GM23338 (cell line): ENCODE measurements around the gene APOL3. TPM values are rescaled to one million over a fixed set of nuclear protein-coding genes. Genes with fewer than 3 reads are reported as not detected.
A peak's percentile ranks its signal among the peaks of the same experiment; 100 is the strongest.
"Not testable (repeated sequence)": the region's sequence is repeated elsewhere in the genome, so short reads cannot be mapped to it uniquely, and the experiment has no call there.

ENCODE experiments used
- ATAC-seq: fragments of 200-7000 bp; cut with Tn5 transposase; 3 replicates; pipeline ENCODE4 v1.9.1; 2020
- DNase-seq: peaks from one replicate; pipeline ENCODE4 v3.0.0-alpha.2; 2015; ENCODE audit warnings: low spot score
- H2AFZ ChIP-seq: fragments of 200-600 bp; sonication (generic); 2 replicates; pipeline ENCODE4 v1.8.0; 2016; ENCODE audit warnings: antibody characterized with exemption, mild to moderate bottlenecking, moderate library complexity
- H3F3A ChIP-seq: fragments of 200-600 bp; sonication (generic); replicated peaks from 2 replicates; pipeline ENCODE4 v1.8.0; 2017; ENCODE audit warnings: antibody characterized with exemption, mixed run types, low read depth
- H3K27ac ChIP-seq: fragments of 200-600 bp; sonication (generic); 2 replicates; pipeline ENCODE4 v1.6.1; 2016; ENCODE audit warnings: low read depth
- H3K27me3 ChIP-seq: fragments of 200-600 bp; sonication (generic); 2 replicates; pipeline ENCODE4 v1.8.0; 2016; ENCODE audit warnings: mild to moderate bottlenecking, mixed run types, moderate library complexity; ENCODE audit not compliant: insufficient read depth
- H3K36me3 ChIP-seq: fragments of 200-600 bp; sonication (generic); 2 replicates; pipeline ENCODE4 v1.8.0; 2016; ENCODE audit warnings: mild to moderate bottlenecking; ENCODE audit not compliant: insufficient read depth
- H3K4me1 ChIP-seq: fragments of 200-600 bp; sonication (generic); 2 replicates; pipeline ENCODE4 v1.8.0; 2016; ENCODE audit warnings: mild to moderate bottlenecking, moderate library complexity; ENCODE audit not compliant: insufficient read depth
- H3K4me2 ChIP-seq: fragments of 200-600 bp; sonication (generic); 2 replicates; pipeline ENCODE4 v1.7.1; 2017; ENCODE audit warnings: mixed run types
- H3K4me3 ChIP-seq: fragments of 200-600 bp; sonication (generic); 2 replicates; pipeline ENCODE4 v1.6.1; 2016; ENCODE audit warnings: mixed run types
- H3K79me2 ChIP-seq: fragments of 200-600 bp; sonication (generic); replicated peaks from 2 replicates; pipeline ENCODE4 v1.8.0; 2017; ENCODE audit warnings: mild to moderate bottlenecking; ENCODE audit not compliant: insufficient read depth
- H3K9me2 ChIP-seq: fragments of 200-600 bp; sonication (generic); 2 replicates; pipeline ENCODE4 v1.8.0; 2017; ENCODE audit not compliant: insufficient read depth
- H4K20me1 ChIP-seq: fragments of 200-600 bp; sonication (generic); replicated peaks from 2 replicates; pipeline ENCODE4 v1.8.0; 2017; ENCODE audit warnings: mild to moderate bottlenecking; ENCODE audit not compliant: insufficient read depth
- H3K27ac Mint-ChIP-seq: 2 replicates; pipeline ENCODE4 v1.8.0; 2020; ENCODE audit warnings: inconsistent platforms, mild to moderate bottlenecking, moderate library complexity, mixed read lengths
- H3K27me3 Mint-ChIP-seq: 3 replicates; pipeline ENCODE4 v1.8.0; 2022; ENCODE audit warnings: low read depth, mild to moderate bottlenecking, moderate library complexity, mixed read lengths, inconsistent platforms; ENCODE audit not compliant: insufficient read depth, poor library complexity
- H3K36me3 Mint-ChIP-seq: 3 replicates; pipeline ENCODE4 v1.8.0; 2021; ENCODE audit warnings: low read depth, mild to moderate bottlenecking, inconsistent platforms, moderate library complexity, mixed read lengths
- H3K4me1 Mint-ChIP-seq: 3 replicates; pipeline ENCODE4 v1.8.0; 2020; ENCODE audit warnings: mild to moderate bottlenecking, inconsistent platforms, mixed read lengths
- H3K4me3 Mint-ChIP-seq: 3 replicates; pipeline ENCODE4 v1.8.0; 2021; ENCODE audit warnings: moderate library complexity, mild to moderate bottlenecking, inconsistent platforms, mixed read lengths
- H3K9me3 Mint-ChIP-seq: 3 replicates; pipeline ENCODE4 v1.8.0; 2020; ENCODE audit warnings: moderate library complexity, mild to moderate bottlenecking, inconsistent platforms, mixed read lengths
- CTCF ChIP-seq, 2 experiments: fragments of 200-600 bp in 1 of 2; sonication (generic) in 1 of 2; conservative IDR thresholded peaks; 2 replicates each; pipeline versions ENCODE4 v1.5.1 to v1.6.1; 2016 to 2017; ENCODE audit warnings: antibody characterized with exemption in 2 of 2, low read depth in 2 of 2, mild to moderate bottlenecking in 2 of 2, moderate library complexity in 1 of 2
- ETS1 ChIP-seq: IDR thresholded peaks from 2 replicates; pipeline ENCODE4 v1.6.1; 2016; ENCODE audit warnings: antibody characterized with exemption
- EZH2 ChIP-seq: fragments of 200-600 bp; sonication (generic); IDR thresholded peaks from one replicate; pipeline ENCODE4 v1.8.0; 2017; ENCODE audit warnings: antibody characterized with exemption, mild to moderate bottlenecking, low read depth; ENCODE audit not compliant: unreplicated experiment
- EZH2phosphoT487 ChIP-seq: fragments of 200-600 bp; sonication (generic); IDR thresholded peaks from one replicate; pipeline ENCODE4 v1.8.1; 2018; ENCODE audit warnings: antibody characterized with exemption; ENCODE audit not compliant: unreplicated experiment
- JUNB ChIP-seq: IDR thresholded peaks from one replicate; pipeline ENCODE4 v1.6.1; 2016; ENCODE audit warnings: antibody characterized with exemption; ENCODE audit not compliant: unreplicated experiment
- NANOG ChIP-seq: IDR thresholded peaks from 2 replicates; pipeline ENCODE4 v1.6.1; 2016; ENCODE audit warnings: antibody characterized with exemption, borderline replicate concordance
- POLR2AphosphoS5 ChIP-seq: IDR thresholded peaks from 2 replicates; pipeline ENCODE4 v1.6.1; 2016; ENCODE audit warnings: antibody characterized with exemption, low read depth
- REST ChIP-seq: IDR thresholded peaks from one replicate; pipeline ENCODE4 v1.6.1; 2018; ENCODE audit warnings: antibody characterized with exemption; ENCODE audit not compliant: unreplicated experiment
- STAT1 ChIP-seq: IDR thresholded peaks from one replicate; pipeline ENCODE4 v1.6.1; 2016; ENCODE audit warnings: antibody characterized with exemption; ENCODE audit not compliant: unreplicated experiment
- ZNF114 ChIP-seq: fragments of 250-450 bp; sonication (Bioruptor Pico); IDR thresholded peaks from 2 replicates; pipeline ENCODE4 v1.5.0; 2020; ENCODE audit warnings: mild to moderate bottlenecking, moderate library complexity
- ZNF331 ChIP-seq: fragments of 250-450 bp; sonication (Bioruptor Pico); IDR thresholded peaks from 2 replicates; pipeline ENCODE4 v1.5.0; 2020; ENCODE audit warnings: low read depth, mild to moderate bottlenecking, moderate library complexity
- polyA plus RNA-seq: library from polyadenylated mRNA; unstranded; fragments of >200 nt; fragmentation: Nextera tagmentation; extraction: Ambion mirVana; gene quantifications from 2 replicates; pipeline ENCODE4 v1.2.1, GENCODE V29; 2016
- total RNA-seq: library from RNA; depleted of rRNA; stranded (reverse); fragments of >200 nt; shearing (Covaris generic); gene quantifications from 2 replicates; pipeline ENCODE4 v1.2.3, GENCODE V29; 2014

APOL3 gene
- total and polyA plus RNA-seq, 2 experiments from 2014 or later, result not detected

GRCh38 chr22:36205573-36205972 lies 45.0 kb upstream of the APOL3 start:
- H3K4me3 Mint-ChIP-seq, H2AFZ ChIP-seq, DNase-seq, H3K36me3 Mint-ChIP-seq, H3K9me2 ChIP-seq, H3K36me3 ChIP-seq, H3K27me3 ChIP-seq, H4K20me1 ChIP-seq, H3K4me3 ChIP-seq, H3K4me1 ChIP-seq, H3K79me2 ChIP-seq, H3K4me2 ChIP-seq, H3F3A ChIP-seq, H3K27me3 Mint-ChIP-seq, H3K27ac ChIP-seq, ATAC-seq, H3K27ac Mint-ChIP-seq: not testable (repeated sequence)
- peaks cover 14% of the 10 kb centered on the region for H3K4me1 Mint-ChIP-seq
- peaks cover 18% of the 10 kb centered on the region for H3K9me3 Mint-ChIP-seq

GRCh38 chr22:36204632-36205015 lies 44.1 kb upstream of the APOL3 start:
- H3K4me3 Mint-ChIP-seq, result no peak overlapping the region
- DNase-seq (peak; percentile 15), ATAC-seq (peak; percentile 77)
- H3K4me1 Mint-ChIP-seq, result peaks cover 14% of the 10 kb centered on the region
- Histone ChIP-seq H3K79me2 (no peaks in the 10 kb centered on the region), H3K27me3 (no peaks in the 10 kb centered on the region), H4K20me1 (no peaks in the 10 kb centered on the region), H3K36me3 (no peaks in the 10 kb centered on the region), H3K27ac (no peak overlapping the region), H2AFZ (no peak overlapping the region), H3K4me3 (no peak overlapping the region), H3F3A (no peaks in the 10 kb centered on the region), H3K4me1 (no peaks in the 10 kb centered on the region), H3K4me2 (no peak overlapping the region), H3K9me2 (no peaks in the 10 kb centered on the region)
- H3K36me3 Mint-ChIP-seq, result no peaks in the 10 kb centered on the region
- peaks cover 10% of the 10 kb centered on the region for H3K9me3 Mint-ChIP-seq
- H3K27ac Mint-ChIP-seq, result no peak overlapping the region
- peaks cover 11% of the 10 kb centered on the region for H3K27me3 Mint-ChIP-seq
- TF ChIP-seq CTCF (conservative IDR thresholded peaks at IDR 0.05; ENCODE audit: low read depth in 2 of 2) (peak in 1 of 2 experiments; percentile 29; a peak in 2 of 4 replicates), POLR2AphosphoS5 (no peak)

GRCh38 chr22:36204001-36204631 lies 43.6 kb upstream of the APOL3 start:
- H3K36me3 ChIP-seq, result no peaks in the 10 kb centered on the region
- Mint-ChIP-seq H3K27ac (no peak overlapping the region), H3K4me3 (no peak overlapping the region), H3K4me1 (peaks cover 14% of the 10 kb centered on the region), H3K36me3 (no peaks in the 10 kb centered on the region), H3K9me3 (peaks cover 5% of the 10 kb centered on the region), H3K27me3 (peaks cover 12% of the 10 kb centered on the region)
- DNase-seq (no peak), ATAC-seq (no peak)
- no peak overlapping the region for H2AFZ ChIP-seq
- H3K79me2 ChIP-seq, result no peaks in the 10 kb centered on the region
- no peaks in the 10 kb centered on the region for H3K27me3 ChIP-seq
- H3F3A ChIP-seq, result no peaks in the 10 kb centered on the region
- no peak overlapping the region for H3K4me3 ChIP-seq
- no peaks in the 10 kb centered on the region for H3K4me1 ChIP-seq
- no peaks in the 10 kb centered on the region for H4K20me1 ChIP-seq
- H3K9me2 ChIP-seq, result no peaks in the 10 kb centered on the region
- H3K4me2 ChIP-seq, result no peak overlapping the region
- no peak overlapping the region for H3K27ac ChIP-seq
- TF ChIP-seq EZH2 (no peak), ZNF331 (CRISPR knock-in tag) (no peak), POLR2AphosphoS5 (no peak), ZNF114 (CRISPR knock-in tag) (no peak), STAT1 (no peak), JUNB (no peak), NANOG (no peak), REST (no peak), CTCF (conservative IDR thresholded peaks at IDR 0.05; ENCODE audit: low read depth in 2 of 2) (no peak), ETS1 (no peak), EZH2phosphoT487 (no peak)
